ELF-1 (cell line): ENCODE results near the gene CHPF.

ENCODE experiments used
- DNase-seq: peaks from one replicate; pipeline ENCODE4 v3.0.0-alpha.2; 2016; ENCODE audit warnings: low read depth, low spot score

The CHPF gene

GRCh38 chr2:219551441-219552381 is 8.1 kb upstream of the CHPF start:
- peak; percentile 78 for DNase-seq

- DNase-seq = no peak
Observed at GRCh38 chr2:219549619-219550018, 6.0 kb upstream of the CHPF start.

GRCh38 chr2:219548990-219549389 is 5.4 kb upstream of the CHPF start:
- no peak for DNase-seq

- DNase-seq = no peak
Observed at GRCh38 chr2:219547621-219548020, 4.0 kb upstream of the CHPF start.

- no peak for DNase-seq
Observed at GRCh38 chr2:219545943-219546352, 2.3 kb upstream of the CHPF start.

GRCh38 chr2:219545295-219545942 is 1.8 kb upstream of the CHPF start:
- DNase-seq = no peak

GRCh38 chr2:219544567-219544966 is 958 bp upstream of the CHPF start:
- DNase-seq = no peak

GRCh38 chr2:219542931-219543595 is 546 bp downstream of the CHPF start:
- peak; percentile 66 for DNase-seq

- peak; percentile 95 for DNase-seq
Observed at GRCh38 chr2:219541611-219542180, 1.9 kb downstream of the CHPF start.

GRCh38 chr2:219540784-219541504 is 2.7 kb downstream of the CHPF start:
- DNase-seq = no peak

- DNase-seq = no peak
Observed at GRCh38 chr2:219539926-219540678, 3.5 kb downstream of the CHPF start.

GRCh38 chr2:219538956-219539788 is 4.4 kb downstream of the CHPF start:
- no peak for DNase-seq

GRCh38 chr2:219538504-219538951 is 5.1 kb downstream of the CHPF start:
- no peak for DNase-seq

GRCh38 chr2:219537657-219538488 is 5.7 kb downstream of the CHPF start:
- DNase-seq = peak; percentile 75

GRCh38 chr2:219536967-219537366 is 6.6 kb downstream of the CHPF start:
- DNase-seq = no peak

GRCh38 chr2:219536425-219536824 is 7.2 kb downstream of the CHPF start:
- DNase-seq = no peak

GRCh38 chr2:219533930-219534661 is 9.5 kb downstream of the CHPF start:
- DNase-seq = peak; percentile 49

GRCh38 chr2:219532378-219532649 is 11.3 kb downstream of the CHPF start:
- no peak for DNase-seq
